ENCODE results near the gene NTNG1.

GRCh38 chr1:107175102-107175909 lies 34.5 kb downstream of the NTNG1 start:
- TF ChIP-seq POLR2A (IDR thresholded peaks at IDR 0.05) (no peak), CTCF (IDR thresholded peaks at IDR 0.05) (no peak), POLR2AphosphoS5 (IDR thresholded peaks at IDR 0.05) (no peak)

All from suprapubic skin (tissue), 4 donors.